HG02870 (cell line): Measurements from ENCODE around the gene CLK2.
A peak's percentile ranks its signal among the peaks of the same experiment; 100 is the strongest.
"Not testable (repeated sequence)": the region's sequence is repeated elsewhere in the genome, so short reads cannot be mapped to it uniquely, and the experiment has no call there.

ENCODE experiments used
- ATAC-seq: cut with Tn5 transposase; IDR thresholded peaks from one replicate; pipeline ENCODE4 v1.9.1; 2021; ENCODE audit warnings: mild to moderate bottlenecking, moderate library complexity; ENCODE audit not compliant: unreplicated experiment

CLK2 gene

GRCh38 chr1:155297384-155297783 is 24.1 kb upstream of the CLK2 start:
- no peak for ATAC-seq

GRCh38 chr1:155296661-155297060 is 23.4 kb upstream of the CLK2 start:
- ATAC-seq, result no peak

- no peak for ATAC-seq
These were observed 22.6 kb upstream of the CLK2 start for GRCh38 chr1:155295942-155296267.

DNA sequence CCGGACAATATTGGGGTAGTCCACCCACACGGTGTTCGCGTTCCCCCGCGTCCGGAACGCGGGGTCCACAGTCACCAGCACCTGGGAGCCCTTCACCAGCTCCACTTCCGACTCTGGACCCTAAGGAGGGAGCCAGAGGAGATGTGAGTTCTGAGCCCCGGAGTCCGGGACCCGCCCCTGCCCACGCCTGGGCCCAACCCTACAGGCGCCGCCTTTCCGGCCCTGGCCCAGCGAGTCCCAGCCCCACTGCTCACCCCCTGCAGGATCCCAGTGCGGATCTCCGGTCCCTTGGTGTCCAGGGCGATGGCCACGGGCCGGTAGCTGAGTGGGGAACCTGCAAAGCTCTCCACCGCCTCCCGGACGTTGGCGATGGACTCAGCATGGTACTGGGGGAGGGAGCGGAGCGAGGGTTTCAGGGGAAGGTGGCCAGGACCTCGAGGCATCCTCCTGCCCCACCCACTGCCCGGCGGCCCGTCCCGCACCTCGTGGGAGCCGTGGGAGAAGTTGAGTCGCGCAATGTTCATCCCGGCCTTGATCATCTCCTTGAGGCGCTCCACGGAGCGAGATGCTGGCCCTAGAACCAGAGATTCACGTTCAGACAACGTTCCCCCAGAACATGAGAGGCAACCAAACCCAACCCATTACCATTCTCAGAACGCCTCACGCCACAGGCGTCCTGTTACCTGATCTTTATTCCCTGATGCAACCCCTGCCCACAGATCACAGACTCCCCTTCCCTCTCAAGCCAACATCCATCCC is 22.1 kb upstream of the CLK2 start:
- no peak for ATAC-seq

DNA sequence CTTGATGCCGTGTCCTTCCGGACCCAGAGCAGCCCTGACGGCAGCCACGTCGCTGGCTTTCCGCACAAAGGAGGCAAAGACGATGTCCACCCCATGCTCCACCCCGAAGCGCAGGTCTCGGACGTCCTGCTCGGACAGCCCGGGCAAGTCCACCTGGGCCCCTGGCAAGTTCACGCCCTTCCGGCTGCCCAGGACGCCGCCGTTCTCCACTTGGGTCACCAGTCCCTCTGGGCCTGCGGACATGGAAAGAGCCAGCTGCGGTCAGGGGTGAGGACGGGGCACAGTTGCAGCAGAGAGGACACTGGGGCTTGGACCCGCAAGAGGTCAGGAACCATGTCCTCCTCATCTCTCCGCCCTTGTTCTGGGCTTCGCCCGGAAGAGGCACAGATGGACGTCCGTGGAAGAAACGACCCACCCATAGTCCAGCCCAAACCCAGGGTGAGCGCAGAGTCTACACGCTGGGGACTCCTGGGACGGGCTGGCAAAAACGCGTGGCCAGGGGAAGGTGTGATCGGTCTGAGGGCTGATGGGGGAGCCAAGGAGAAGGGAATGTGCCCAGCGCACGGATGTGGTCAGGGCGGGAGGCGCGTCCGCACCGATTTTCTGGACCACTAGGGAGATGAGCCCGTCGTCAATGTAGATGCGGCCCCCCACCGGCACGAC is 21.3 kb upstream of the CLK2 start:
- no peak for ATAC-seq

GRCh38 chr1:155293086-155293749 is 19.9 kb upstream of the CLK2 start:
- no peak for ATAC-seq

- ATAC-seq, result not testable (repeated sequence)
These were observed 17.7 kb upstream of the CLK2 start for GRCh38 chr1:155291006-155291405.

DNA sequence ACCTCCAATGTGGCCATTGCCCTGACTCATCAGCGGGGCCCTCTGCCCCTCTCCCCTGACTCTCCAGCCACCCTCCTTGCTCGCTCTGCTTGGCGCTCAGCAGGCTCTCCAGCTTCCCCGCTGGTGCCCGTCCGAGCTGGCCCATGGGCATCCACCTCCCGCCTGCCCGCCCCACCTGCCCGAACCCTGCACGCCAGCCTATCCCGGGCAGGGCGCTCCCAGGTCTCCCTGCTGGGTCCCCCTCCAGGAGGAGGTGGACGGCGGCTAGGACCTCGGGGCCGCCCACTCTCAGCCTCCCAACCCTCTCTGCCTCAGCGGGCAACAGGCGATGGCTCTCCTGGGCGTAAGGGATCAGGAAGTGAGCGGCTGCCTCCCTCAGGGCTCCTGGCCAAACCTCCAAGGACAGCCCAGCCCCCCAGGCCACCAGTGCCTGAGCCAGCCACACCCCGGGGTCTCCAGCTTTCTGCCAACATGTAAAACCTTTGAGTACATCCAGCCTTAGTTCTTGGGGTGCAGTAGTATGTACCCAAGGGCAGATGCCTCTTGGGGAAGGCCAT is 14.8 kb upstream of the CLK2 start:
- ATAC-seq, result no peak

DNA sequence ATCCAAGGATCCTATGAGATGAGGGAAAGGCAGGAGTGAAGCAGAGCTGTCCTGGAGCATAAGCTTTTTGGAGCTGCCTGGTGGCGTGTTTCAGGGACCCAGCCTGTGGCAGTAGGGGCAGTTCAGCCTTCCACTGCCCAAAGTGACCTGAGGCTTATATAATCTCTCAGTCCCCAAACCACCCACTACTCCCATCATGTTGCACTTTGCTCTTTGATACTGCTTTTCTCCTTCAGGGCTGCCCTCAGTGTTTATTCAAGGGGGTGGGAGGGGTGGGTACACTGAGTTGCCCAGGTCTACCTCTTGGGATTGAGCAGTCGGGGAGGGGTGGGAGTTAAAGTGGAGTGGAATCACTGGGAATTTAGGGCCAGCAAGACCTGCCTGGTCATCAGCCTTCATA is 13.2 kb upstream of the CLK2 start:
- ATAC-seq, result no peak

GRCh38 chr1:155285631-155286044 is 12.3 kb upstream of the CLK2 start:
- no peak for ATAC-seq

DNA sequence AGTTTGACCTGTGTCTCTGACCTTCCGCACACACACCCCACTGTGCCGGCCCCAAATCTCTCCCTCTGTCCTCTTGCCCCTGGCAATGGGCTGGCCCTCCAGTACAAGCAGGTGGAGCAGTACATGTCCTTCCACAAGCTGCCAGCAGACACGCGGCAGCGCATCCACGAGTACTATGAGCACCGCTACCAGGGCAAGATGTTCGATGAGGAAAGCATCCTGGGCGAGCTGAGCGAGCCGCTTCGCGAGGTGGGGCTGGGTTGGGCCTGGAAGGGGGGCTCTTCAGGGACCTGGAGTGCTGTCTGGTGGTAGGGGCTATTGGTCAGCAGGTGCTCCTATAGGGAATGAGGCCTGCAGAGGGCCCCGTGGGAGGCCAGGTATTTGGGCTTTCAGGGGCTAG is 11.8 kb upstream of the CLK2 start:
- ATAC-seq, result no peak

GRCh38 chr1:155284476-155284875 is 11.2 kb upstream of the CLK2 start:
- ATAC-seq, result no peak

DNA sequence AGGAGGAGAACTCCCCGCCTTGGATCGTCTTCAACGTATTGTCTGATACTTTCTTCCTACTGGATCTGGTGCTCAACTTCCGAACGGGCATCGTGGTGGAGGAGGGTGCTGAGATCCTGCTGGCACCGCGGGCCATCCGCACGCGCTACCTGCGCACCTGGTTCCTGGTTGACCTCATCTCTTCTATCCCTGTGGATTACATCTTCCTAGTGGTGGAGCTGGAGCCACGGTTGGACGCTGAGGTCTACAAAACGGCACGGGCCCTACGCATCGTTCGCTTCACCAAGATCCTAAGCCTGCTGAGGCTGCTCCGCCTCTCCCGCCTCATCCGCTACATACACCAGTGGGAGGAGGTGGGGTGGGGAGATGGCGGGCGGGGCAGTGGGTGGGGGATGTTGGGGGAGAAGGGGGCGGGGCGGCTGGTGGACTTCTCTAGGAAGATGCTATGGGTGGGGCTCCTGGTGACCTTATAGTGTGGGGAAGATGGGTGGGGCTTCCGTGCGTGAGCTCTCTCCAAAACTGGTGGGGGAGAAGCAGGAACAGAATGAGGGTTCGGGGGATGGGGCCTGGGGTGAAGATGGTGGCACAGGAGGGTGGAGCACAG is 9.3 kb upstream of the CLK2 start:
- ATAC-seq, result no peak

DNA sequence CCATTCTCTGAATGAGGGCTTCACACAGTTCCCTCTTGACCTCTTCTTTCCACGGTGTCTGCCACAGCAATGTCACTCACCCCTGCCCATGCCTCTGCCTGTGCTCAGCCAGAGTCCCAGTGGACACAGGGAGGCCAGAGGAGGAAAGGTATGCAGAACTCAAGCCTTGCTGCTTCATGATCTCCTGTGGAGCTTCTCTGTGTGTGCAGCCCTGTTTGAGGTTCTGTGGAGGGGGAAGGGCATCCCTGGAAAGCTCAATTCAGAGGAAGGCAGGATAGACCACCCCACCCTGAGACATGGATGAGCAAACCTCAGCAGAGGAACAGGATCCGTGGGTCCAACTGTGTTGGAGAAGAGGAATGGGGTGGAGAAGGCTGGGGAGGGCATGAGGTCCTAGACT is 6.0 kb upstream of the CLK2 start:
- ATAC-seq, result no peak

DNA sequence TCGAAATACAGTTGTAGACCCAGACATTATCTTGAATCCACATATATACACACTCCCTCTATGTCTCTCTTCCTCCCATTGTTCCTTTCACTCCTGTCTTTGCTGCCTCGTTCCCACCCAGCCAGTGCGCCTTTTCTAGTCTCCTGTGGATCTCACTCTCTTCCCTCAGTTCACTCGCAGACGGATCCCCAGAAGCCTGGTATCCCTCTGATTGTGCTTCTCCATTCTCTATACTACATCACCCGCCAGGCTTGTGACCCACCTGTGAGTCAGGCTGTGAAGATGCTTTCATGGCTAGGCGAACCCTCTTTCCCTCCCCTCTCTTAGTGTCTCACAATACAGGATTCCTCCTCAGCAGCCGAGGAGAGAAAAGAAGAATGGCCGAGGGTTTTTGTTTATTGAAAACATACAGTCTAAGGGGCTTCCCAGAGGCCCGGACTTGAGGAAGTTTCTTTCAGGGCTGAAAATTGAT is 5.4 kb upstream of the CLK2 start:
- no peak for ATAC-seq

GRCh38 chr1:155277902-155278688 is 4.8 kb upstream of the CLK2 start:
- ATAC-seq, result no peak

GRCh38 chr1:155277070-155277901 is 4.0 kb upstream of the CLK2 start, which contains the start of gene HCN3:
TSS of gene HCN3 (plus strand) at chr1:155277463. CDS start at chr1:155277591, 128 bp downstream.
- ATAC-seq, result peak; percentile 49

DNA sequence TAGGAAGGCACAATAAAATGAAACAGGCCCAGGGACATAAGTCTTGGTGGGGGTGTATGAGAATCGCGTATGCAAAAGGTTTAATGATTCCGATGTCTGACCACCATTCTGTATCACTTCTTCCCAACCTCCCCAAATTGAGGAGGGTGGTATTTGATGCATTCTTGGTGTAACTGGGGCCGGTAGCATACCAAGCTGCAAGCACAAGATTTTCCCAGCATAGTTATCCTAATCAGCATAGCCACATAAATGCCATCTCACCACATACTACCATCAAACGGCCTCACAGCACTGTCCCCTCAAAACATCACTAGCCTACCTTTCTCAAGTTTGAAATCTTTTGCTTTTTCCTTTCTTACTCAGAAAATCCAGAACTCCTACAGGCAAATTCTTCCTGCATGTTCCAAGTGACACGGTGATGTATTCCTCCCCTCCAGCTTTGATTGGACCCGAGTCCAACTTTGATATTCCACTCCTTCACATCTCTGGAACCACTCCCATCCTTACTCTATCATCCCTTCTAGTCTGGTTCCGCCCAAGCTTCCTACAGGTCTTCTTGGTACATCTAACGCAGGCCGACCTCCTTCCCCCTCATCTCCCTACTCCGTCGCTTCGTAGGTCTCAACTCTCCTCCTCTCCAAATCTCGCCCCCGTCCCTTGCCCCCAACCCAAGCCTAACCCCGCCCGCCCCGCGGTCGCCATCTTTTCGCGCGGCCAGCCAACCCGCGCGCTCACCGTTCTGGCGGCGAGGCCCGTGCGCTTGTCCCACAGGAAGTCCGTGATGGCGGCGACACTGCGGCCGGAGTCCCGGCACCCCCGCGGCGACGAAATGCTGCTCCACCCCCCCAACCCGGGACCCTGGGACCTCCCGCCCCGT is 600 bp downstream of the CLK2 start:
- peak; percentile 29 for ATAC-seq

DNA sequence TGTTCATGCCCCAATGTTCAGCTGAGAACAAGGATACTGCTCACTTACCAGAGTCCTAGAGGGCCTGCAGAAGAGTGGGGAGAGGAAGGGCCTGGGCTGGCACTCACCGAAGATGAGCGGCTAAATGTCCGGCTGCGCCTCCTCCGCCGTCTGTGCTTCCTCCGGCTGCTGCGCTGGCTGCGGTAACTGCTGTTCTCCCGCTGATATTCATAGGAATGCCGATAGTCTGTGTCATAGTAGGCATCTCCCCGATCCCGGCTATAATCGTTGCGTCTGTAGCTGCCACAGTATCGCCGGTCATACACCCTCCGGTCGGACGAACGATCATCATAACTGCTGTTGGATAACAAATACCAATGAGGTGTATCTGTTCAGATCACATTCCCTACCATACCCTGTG is 3.9 kb downstream of the CLK2 start:
- ATAC-seq, result no peak
